ENCODE data around the gene RLBP1.
A peak's percentile ranks its signal among the peaks of the same experiment; 100 is the strongest.
"Not testable (repeated sequence)": the region's sequence is repeated elsewhere in the genome, so short reads cannot be mapped to it uniquely, and the experiment has no call there.

RLBP1 gene

GRCh38 chr15:89243691-89244573 is 22.6 kb upstream of the RLBP1 start, which contains the start of gene FANCI (continued):
- TF ChIP-seq SP7 (tag by site-specific recombination; IDR thresholded peaks at IDR 0.05) (peak; percentile 76), ZSCAN30 (tag by site-specific recombination; IDR thresholded peaks at IDR 0.05) (peak; percentile 68; the same call in 1 of the 2 replicates), ZBTB11 (tag by site-specific recombination; conservative IDR thresholded peaks at IDR 0.05; ENCODE audit: low read depth) (peak; percentile 92), KLF17 (tag by site-specific recombination; IDR thresholded peaks at IDR 0.05) (peak; percentile 64), ZBTB1 (tag by site-specific recombination; IDR thresholded peaks at IDR 0.05) (peak; percentile 74; the same call in 1 of the 2 replicates)

GRCh38 chr15:89243046-89243690 is 21.8 kb upstream of the RLBP1 start:
- ChIA-PET CTCF (interaction anchor here (0.5 to 2.2 kb wide), 13 partner anchors 12 to 154 kb away, joined by 3 to 18 read pairs (median 4); no protein-coding TSS in a partner anchor), POLR2A (interaction anchor here (0.7 to 2.3 kb wide), 9 partner anchors 9 to 331 kb away, joined by 3 to 11 read pairs (median 4); partner anchors contain the start of gene POLG)
- TF ChIP-seq ZNF146 (tag by site-specific recombination; IDR thresholded peaks at IDR 0.05) (0 out of 2 replicates have a peak, but pooled peaks have one; percentile 10), ZNF184 (tag by site-specific recombination; IDR thresholded peaks at IDR 0.05) (no peak)
- Histone ChIP-seq H3K27ac (ENCODE audit: extremely low read depth, low read depth, low read length) (peak overlapping the region; percentile 68; the same call in 1 of the 2 replicates), H3K4me1 (ENCODE audit: control insufficient read depth, insufficient read depth, low read length) (peaks cover 8% of the 10 kb centered on the region), H3K4me3 (ENCODE audit: low read depth, low read length) (peak overlapping the region; percentile 71), H3K9me3 (ENCODE audit: control insufficient read depth, insufficient read depth, low read depth, low read length) (no peaks in the 10 kb centered on the region), H3K36me3 (ENCODE audit: control insufficient read depth in 2 of 2, insufficient read depth in 1 of 2, low read length in 2 of 2) (peaks cover 16 to 23% of the 10 kb centered on the region in 2 experiments)

- POLR2A ChIA-PET; H3K36me3 ChIP-seq (ENCODE audit: control insufficient read depth in 2 of 2, insufficient read depth in 1 of 2, low read length in 2 of 2): not testable (repeated sequence)
- CTCF ChIA-PET, result interaction anchor here (0.6 to 1.5 kb wide), 5 partner anchors 10 to 337 kb away, joined by 3 read pairs; no protein-coding TSS in a partner anchor
Measured at GRCh38 chr15:89239883-89240810, 18.8 kb upstream of the RLBP1 start.

GRCh38 chr15:89231832-89232231 is 10.5 kb upstream of the RLBP1 start:
- CTCF ChIA-PET, result interaction anchor here (1.5 to 2.3 kb wide), 2 partner anchors 11 to 126 kb away, joined by 7 to 9 read pairs; no protein-coding TSS in a partner anchor
- POLR2A ChIA-PET, result no interaction called here
- Histone ChIP-seq H3K4me1 (ENCODE audit: control insufficient read depth, insufficient read depth, low read length) (no peaks in the 10 kb centered on the region), H3K27ac (ENCODE audit: extremely low read depth, low read depth, low read length) (no peak overlapping the region), H3K9me3 (ENCODE audit: control insufficient read depth, insufficient read depth, low read depth, low read length) (no peaks in the 10 kb centered on the region), H3K4me3 (ENCODE audit: low read depth, low read length) (no peak overlapping the region), H3K36me3 (ENCODE audit: control insufficient read depth in 2 of 2, insufficient read depth in 1 of 2, low read length in 2 of 2) (no peaks in the 10 kb centered on the region)
- TF ChIP-seq ZEB2 (tag by site-specific recombination; IDR thresholded peaks at IDR 0.05), result no peak
- peak; percentile 64 for TF ChIP-seq ZBTB17 (tag by site-specific recombination; IDR thresholded peaks at IDR 0.05)
- no peak for TF ChIP-seq ZNF580 (tag by site-specific recombination; IDR thresholded peaks at IDR 0.05)
- no peak for TF ChIP-seq ZNF555 (tag by site-specific recombination; conservative IDR thresholded peaks at IDR 0.05)
- TF ChIP-seq ZNF548 (tag by site-specific recombination; IDR thresholded peaks at IDR 0.05), result no peak

More at GRCh38 chr15:89239883-89240810, 18.8 kb upstream of the RLBP1 start:
- not testable (repeated sequence) for H3K27ac ChIP-seq (ENCODE audit: extremely low read depth, low read depth, low read length); H3K4me3 ChIP-seq (ENCODE audit: low read depth, low read length); H3K9me3 ChIP-seq (ENCODE audit: control insufficient read depth, insufficient read depth, low read depth, low read length); H3K4me1 ChIP-seq (ENCODE audit: control insufficient read depth, insufficient read depth, low read length)
- TF ChIP-seq SETDB1 (IDR thresholded peaks at IDR 0.05; ENCODE audit: insufficient read length, low read length), result peak; percentile 19

Data from HEK293 (cell line).